Neural cell (in vitro differentiated cells): ENCODE results near the gene ERCC2. TPM values are rescaled to one million over a fixed set of nuclear protein-coding genes. Genes with fewer than 3 reads are reported as not detected.

Experiments
- H2AFZ ChIP-seq: fragments of 200-600, 300-800 bp; sonication (generic), shearing (Covaris generic); 2 replicates; pipeline ENCODE4 v1.6.0; 2014; ENCODE audit warnings: low read depth, mild to moderate bottlenecking, antibody characterized with exemption, low read length, moderate library complexity
- H3F3A ChIP-seq: fragments of 200-600 bp; shearing (Covaris generic); 2 replicates; pipeline ENCODE4 v1.6.1; 2016; ENCODE audit warnings: mild to moderate bottlenecking, moderate library complexity, mixed read lengths, antibody characterized with exemption, low read length; ENCODE audit not compliant: insufficient read depth, poor library complexity, severe bottlenecking
- H3K27ac ChIP-seq: fragments of 200-600, 300-800 bp; sonication (generic), shearing (Covaris generic); 2 replicates; pipeline ENCODE4 v1.5.1; 2014; ENCODE audit warnings: mild to moderate bottlenecking, low read length, moderate library complexity
- H3K27me3 ChIP-seq: fragments of 300-800, 200-600 bp; sonication (generic), shearing (Covaris generic); 2 replicates; pipeline ENCODE4 v1.6.0; 2014; ENCODE audit warnings: mild to moderate bottlenecking, low read depth, low read length, moderate library complexity; ENCODE audit not compliant: insufficient read depth
- H3K36me3 ChIP-seq: fragments of 300-800, 200-600 bp; sonication (generic), shearing (Covaris generic); 2 replicates; pipeline ENCODE4 v1.5.1; 2014; ENCODE audit warnings: mild to moderate bottlenecking, antibody characterized with exemption, low read length, moderate library complexity; ENCODE audit not compliant: insufficient read depth
- H3K4me2 ChIP-seq: fragments of 300-800, 200-600 bp; sonication (generic), shearing (Covaris generic); 2 replicates; pipeline ENCODE4 v1.6.0; 2014; ENCODE audit warnings: mild to moderate bottlenecking, low read length
- H3K4me3 ChIP-seq: fragments of 300-800, 200-600 bp; sonication (generic), shearing (Covaris generic); 2 replicates; pipeline ENCODE4 v1.5.1; 2014; ENCODE audit warnings: mild to moderate bottlenecking, low read length, moderate library complexity
- H3K79me2 ChIP-seq: fragments of 200-600 bp; shearing (Covaris generic); replicated peaks from 2 replicates; pipeline ENCODE4 v1.6.0; 2014; ENCODE audit warnings: mild to moderate bottlenecking, low read length, moderate library complexity; ENCODE audit not compliant: insufficient read depth
- H3K9ac ChIP-seq: fragments of 300-800, 200-600 bp; sonication (generic), shearing (Covaris generic); 2 replicates; pipeline ENCODE4 v1.6.1; 2016; ENCODE audit warnings: mild to moderate bottlenecking, low read length, mixed read lengths
- H3K9me2 ChIP-seq: fragments of 200-600 bp; shearing (Covaris generic); 2 replicates; pipeline ENCODE4 v1.6.1; 2016; ENCODE audit warnings: mild to moderate bottlenecking, low read length, mixed read lengths; ENCODE audit not compliant: insufficient read depth
- H3K9me3 ChIP-seq: fragments of 200-600, 300-800 bp; sonication (generic), shearing (Covaris generic); 2 replicates; pipeline ENCODE4 v1.6.1; 2016; ENCODE audit warnings: mild to moderate bottlenecking, mixed run types, low read length, moderate library complexity, mixed read lengths
- H4K20me1 ChIP-seq: fragments of 200-600 bp; shearing (Covaris generic); 2 replicates; pipeline ENCODE4 v1.6.1; 2016; ENCODE audit warnings: mild to moderate bottlenecking, mixed run types; ENCODE audit not compliant: insufficient read depth
- EP300 ChIP-seq: fragments of 450-650 bp; conservative IDR thresholded peaks from 2 replicates; pipeline ENCODE4 v1.6.1; 2014; ENCODE audit warnings: antibody characterized with exemption, mild to moderate bottlenecking, moderate library complexity; ENCODE audit not compliant: poor library complexity, severe bottlenecking
- EZH2 ChIP-seq: fragments of 200-600, 300-800 bp; shearing (Covaris generic), sonication (generic); IDR thresholded peaks from 2 replicates; pipeline ENCODE4 v1.6.1; 2014; ENCODE audit warnings: antibody characterized with exemption, low read length, borderline replicate concordance, mild to moderate bottlenecking; ENCODE audit not compliant: insufficient read depth, poor library complexity, severe bottlenecking
- MXI1 ChIP-seq: fragments of 450-650 bp; conservative IDR thresholded peaks from 2 replicates; pipeline ENCODE4 v1.6.1; 2014; ENCODE audit warnings: antibody characterized with exemption, mild to moderate bottlenecking; ENCODE audit not compliant: poor library complexity, severe bottlenecking
- POLR2AphosphoS5 ChIP-seq: IDR thresholded peaks from 2 replicates; pipeline ENCODE4 v1.6.1; 2012
- RAD21 ChIP-seq: fragments of 450-650 bp; conservative IDR thresholded peaks from 2 replicates; pipeline ENCODE4 v1.6.1; 2014; ENCODE audit warnings: antibody characterized with exemption, mild to moderate bottlenecking, moderate library complexity
- SMC3 ChIP-seq: fragments of 450-650 bp; conservative IDR thresholded peaks from 2 replicates; pipeline ENCODE4 v1.6.1; 2014; ENCODE audit warnings: antibody characterized with exemption, mild to moderate bottlenecking, moderate library complexity; ENCODE audit not compliant: poor library complexity
- TAF1 ChIP-seq: IDR thresholded peaks from 2 replicates; pipeline ENCODE4 v1.6.1; 2012; ENCODE audit warnings: low read depth
- polyA plus RNA-seq: library from polyadenylated mRNA; depleted of rRNA; stranded (reverse); fragments of >200 nt; gene quantifications from 2 replicates; pipeline ENCODE4 v1.2.3, GENCODE V29; 2014
- TF ChIP-seq, protein P1 (sequence below): fragments of 450-650 bp; IDR thresholded peaks from 2 replicates; pipeline ENCODE4 v1.5.1; 2014; ENCODE audit warnings: antibody characterized with exemption, mild to moderate bottlenecking, moderate library complexity; ENCODE audit not compliant: poor library complexity, severe bottlenecking
- TF ChIP-seq, protein P2 (sequence below): IDR thresholded peaks from 2 replicates; pipeline ENCODE4 v1.6.1; 2012; ENCODE audit warnings: borderline replicate concordance

The ERCC2 gene
- polyA plus RNA-seq, 1 donor from 2014 or later = 28.8 TPM

DNA sequence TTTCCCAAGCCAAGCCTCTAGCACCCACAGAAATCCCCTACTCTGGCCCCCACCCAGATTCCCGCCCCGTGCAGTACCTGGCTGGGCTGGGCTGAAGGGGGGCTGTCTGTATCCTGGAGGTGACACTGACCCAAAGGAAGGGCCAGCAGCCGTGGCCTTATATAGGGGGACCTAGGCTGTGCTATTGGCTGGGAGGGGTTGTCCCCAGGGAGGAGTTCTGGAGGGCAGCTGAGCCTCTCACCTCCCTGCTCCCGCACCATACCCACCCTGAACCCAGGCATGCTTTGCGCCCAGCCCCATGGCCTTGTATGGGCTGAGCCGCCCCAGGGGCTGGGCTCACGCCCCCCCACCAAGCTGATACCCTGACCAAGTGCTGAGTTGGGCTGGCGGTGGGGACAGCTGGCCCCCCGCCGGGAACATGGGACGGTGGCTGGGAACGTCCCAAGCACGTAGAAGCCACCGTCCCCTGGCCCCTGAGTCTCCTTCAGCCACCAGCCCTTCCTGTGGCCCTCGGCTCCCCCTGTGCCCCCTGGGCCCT, 47.6 kb downstream of the ERCC2 start, which contains the start of gene CKM:
Gene CKM (minus strand): TSS at position 132 of the 538 bp plus-strand sequence. CDS start 3,162 bp downstream, outside the sequence.
- TF ChIP-seq SMC3 = no peak
- TF ChIP-seq RAD21 = no peak
- no peak for TF ChIP-seq POLR2AphosphoS5
- TF ChIP-seq EP300 = no peak
- no peak for TF ChIP-seq TAF1
- TF ChIP-seq MXI1 = no peak
- H3K36me3 ChIP-seq = no peaks in the 10 kb centered on the region
- H4K20me1 ChIP-seq = no peaks in the 10 kb centered on the region
- no peaks in the 10 kb centered on the region for H3K9me3 ChIP-seq
- H2AFZ ChIP-seq = no peak within 1 kb of the TSS
- H3K27ac ChIP-seq = no peak within 1 kb of the TSS
- H3K9me2 ChIP-seq = no peaks in the 10 kb centered on the region
- H3K4me3 ChIP-seq = no peak within 1 kb of the TSS
- no peak within 1 kb of the TSS for H3K9ac ChIP-seq
- no peaks in the 10 kb centered on the region for H3F3A ChIP-seq
- no peaks in the 10 kb centered on the region for H3K27me3 ChIP-seq
- H3K4me2 ChIP-seq = no peak within 1 kb of the TSS
- no peaks in the 10 kb centered on the region for H3K79me2 ChIP-seq

DNA sequence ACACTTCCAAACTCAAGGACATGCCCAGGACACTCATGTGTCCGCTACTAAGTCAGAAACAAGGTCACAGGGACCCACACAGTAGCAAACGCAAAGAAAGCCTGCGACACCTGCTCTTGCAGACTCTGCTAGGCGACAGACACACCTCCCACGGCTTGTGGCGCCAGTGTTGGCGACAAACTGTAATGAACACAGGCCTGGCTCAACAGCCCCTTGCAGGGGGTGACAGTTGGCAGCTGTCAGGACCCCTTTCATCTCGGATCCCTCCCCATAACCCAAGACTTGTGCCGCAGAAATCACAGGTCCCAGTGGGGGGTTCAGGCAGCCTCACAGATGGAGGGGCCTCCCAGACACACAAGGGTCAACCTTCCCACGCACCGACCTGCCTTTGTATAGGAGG, 48.1 kb downstream of the ERCC2 start:
- no peak overlapping the region for H3K9ac ChIP-seq
- no peaks in the 10 kb centered on the region for H3K79me2 ChIP-seq
- no peaks in the 10 kb centered on the region for H3K36me3 ChIP-seq
- no peak for TF ChIP-seq MXI1
- TF ChIP-seq, protein P1, sequence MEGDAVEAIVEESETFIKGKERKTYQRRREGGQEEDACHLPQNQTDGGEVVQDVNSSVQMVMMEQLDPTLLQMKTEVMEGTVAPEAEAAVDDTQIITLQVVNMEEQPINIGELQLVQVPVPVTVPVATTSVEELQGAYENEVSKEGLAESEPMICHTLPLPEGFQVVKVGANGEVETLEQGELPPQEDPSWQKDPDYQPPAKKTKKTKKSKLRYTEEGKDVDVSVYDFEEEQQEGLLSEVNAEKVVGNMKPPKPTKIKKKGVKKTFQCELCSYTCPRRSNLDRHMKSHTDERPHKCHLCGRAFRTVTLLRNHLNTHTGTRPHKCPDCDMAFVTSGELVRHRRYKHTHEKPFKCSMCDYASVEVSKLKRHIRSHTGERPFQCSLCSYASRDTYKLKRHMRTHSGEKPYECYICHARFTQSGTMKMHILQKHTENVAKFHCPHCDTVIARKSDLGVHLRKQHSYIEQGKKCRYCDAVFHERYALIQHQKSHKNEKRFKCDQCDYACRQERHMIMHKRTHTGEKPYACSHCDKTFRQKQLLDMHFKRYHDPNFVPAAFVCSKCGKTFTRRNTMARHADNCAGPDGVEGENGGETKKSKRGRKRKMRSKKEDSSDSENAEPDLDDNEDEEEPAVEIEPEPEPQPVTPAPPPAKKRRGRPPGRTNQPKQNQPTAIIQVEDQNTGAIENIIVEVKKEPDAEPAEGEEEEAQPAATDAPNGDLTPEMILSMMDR = no peak
- no peak for TF ChIP-seq EZH2
- TF ChIP-seq TAF1 = no peak
- TF ChIP-seq, protein P2, sequence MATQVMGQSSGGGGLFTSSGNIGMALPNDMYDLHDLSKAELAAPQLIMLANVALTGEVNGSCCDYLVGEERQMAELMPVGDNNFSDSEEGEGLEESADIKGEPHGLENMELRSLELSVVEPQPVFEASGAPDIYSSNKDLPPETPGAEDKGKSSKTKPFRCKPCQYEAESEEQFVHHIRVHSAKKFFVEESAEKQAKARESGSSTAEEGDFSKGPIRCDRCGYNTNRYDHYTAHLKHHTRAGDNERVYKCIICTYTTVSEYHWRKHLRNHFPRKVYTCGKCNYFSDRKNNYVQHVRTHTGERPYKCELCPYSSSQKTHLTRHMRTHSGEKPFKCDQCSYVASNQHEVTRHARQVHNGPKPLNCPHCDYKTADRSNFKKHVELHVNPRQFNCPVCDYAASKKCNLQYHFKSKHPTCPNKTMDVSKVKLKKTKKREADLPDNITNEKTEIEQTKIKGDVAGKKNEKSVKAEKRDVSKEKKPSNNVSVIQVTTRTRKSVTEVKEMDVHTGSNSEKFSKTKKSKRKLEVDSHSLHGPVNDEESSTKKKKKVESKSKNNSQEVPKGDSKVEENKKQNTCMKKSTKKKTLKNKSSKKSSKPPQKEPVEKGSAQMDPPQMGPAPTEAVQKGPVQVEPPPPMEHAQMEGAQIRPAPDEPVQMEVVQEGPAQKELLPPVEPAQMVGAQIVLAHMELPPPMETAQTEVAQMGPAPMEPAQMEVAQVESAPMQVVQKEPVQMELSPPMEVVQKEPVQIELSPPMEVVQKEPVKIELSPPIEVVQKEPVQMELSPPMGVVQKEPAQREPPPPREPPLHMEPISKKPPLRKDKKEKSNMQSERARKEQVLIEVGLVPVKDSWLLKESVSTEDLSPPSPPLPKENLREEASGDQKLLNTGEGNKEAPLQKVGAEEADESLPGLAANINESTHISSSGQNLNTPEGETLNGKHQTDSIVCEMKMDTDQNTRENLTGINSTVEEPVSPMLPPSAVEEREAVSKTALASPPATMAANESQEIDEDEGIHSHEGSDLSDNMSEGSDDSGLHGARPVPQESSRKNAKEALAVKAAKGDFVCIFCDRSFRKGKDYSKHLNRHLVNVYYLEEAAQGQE = no peak
- TF ChIP-seq POLR2AphosphoS5 = no peak
- no peak for TF ChIP-seq SMC3
- no peak for TF ChIP-seq RAD21
- no peak for TF ChIP-seq EP300
- no peaks in the 10 kb centered on the region for H3K27me3 ChIP-seq
- no peaks in the 10 kb centered on the region for H4K20me1 ChIP-seq
- no peaks in the 10 kb centered on the region for H3K9me2 ChIP-seq
- no peak overlapping the region for H3K4me2 ChIP-seq
- H2AFZ ChIP-seq = no peak overlapping the region
- H3K4me3 ChIP-seq = no peak overlapping the region
- H3F3A ChIP-seq = no peaks in the 10 kb centered on the region
- no peaks in the 10 kb centered on the region for H3K9me3 ChIP-seq
- H3K27ac ChIP-seq = no peak overlapping the region
